ENCODE results near the gene PRKAB2.

- TF ChIP-seq EP300 (IDR thresholded peaks at IDR 0.05) (no peak), POLR2A (IDR thresholded peaks at IDR 0.05) (no peak), CTCF (IDR thresholded peaks at IDR 0.05) (no peak)
These were observed 38.7 kb upstream of the PRKAB2 start for GRCh38 chr1:147210987-147211386.

Measured in stomach (tissue), 4 donors.